ENCODE data around the gene MRRF. TPM values are rescaled to one million over a fixed set of nuclear protein-coding genes. Genes with fewer than 3 reads are reported as not detected.

The MRRF gene
- polyA plus RNA-seq, 1 donor (not counting 4 experiments of a cell fraction or from before 2014, with no cell fraction given): 82.6 TPM

DNA sequence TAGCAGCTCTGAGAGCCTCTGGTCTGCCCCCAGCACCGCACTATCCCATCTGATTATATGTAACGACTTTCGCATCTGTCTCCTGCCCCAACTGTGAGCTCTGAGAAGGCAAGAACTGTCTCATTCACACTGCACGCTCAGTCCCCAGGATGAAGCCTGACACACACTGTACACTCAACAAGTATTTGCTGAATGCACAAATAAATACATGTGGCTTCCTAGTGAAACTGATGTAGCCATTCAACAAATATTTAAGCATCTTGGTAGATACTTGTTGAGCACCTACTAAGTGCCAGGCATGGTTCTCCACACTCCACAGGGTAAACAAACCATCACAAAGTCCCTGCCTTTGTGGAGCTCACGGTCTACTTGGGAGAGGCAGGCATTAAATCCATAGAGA is 71.5 kb downstream of the MRRF start:
- dilution Hi-C loops (cut with MboI; ENCODE audit: extremely low pct_ligation_motif_present, low sequenced_read_pairs): no loop called here
- Histone ChIP-seq H3K9me3 (ENCODE audit: control insufficient read depth, low read depth, low read length) (no peaks in the 10 kb centered on the region), H3K4me3 (ENCODE audit: control insufficient read depth in 2 of 3, extremely low read depth in 1 of 3, insufficient read depth in 2 of 3, low read depth in 1 of 3, low read length in 3 of 3) (no peak overlapping the region), H4K20me1 (ENCODE audit: control insufficient read depth, extremely low read depth, insufficient read depth, low read length) (no peaks in the 10 kb centered on the region), H3K27me3 (ENCODE audit: control insufficient read depth, extremely low read depth, insufficient read depth, low read length) (peaks cover 16% of the 10 kb centered on the region), H3K4me1 (ENCODE audit: control insufficient read depth, extremely low read depth, insufficient read depth, low read length) (no peaks in the 10 kb centered on the region), H3K4me2 (ENCODE audit: control insufficient read depth, extremely low read depth, insufficient read depth, low read depth, low read length) (no peak overlapping the region), H3K36me3 (ENCODE audit: control insufficient read depth in 2 of 2, extremely low read depth in 1 of 2, insufficient read depth in 2 of 2, low read length in 2 of 2) (no peaks in the 10 kb centered on the region), H3K9me1 (ENCODE audit: control insufficient read depth, extremely low read depth, insufficient read depth, low read length) (no peaks in the 10 kb centered on the region), H3K79me2 (ENCODE audit: control insufficient read depth, insufficient read depth, low read length) (no peaks in the 10 kb centered on the region), H2AFZ (ENCODE audit: control insufficient read depth, low read length) (no peak overlapping the region), H3K9ac (ENCODE audit: control insufficient read depth, extremely low read depth, insufficient read depth, low read length) (no peak overlapping the region), H3K27ac (ENCODE audit: control insufficient read depth, insufficient read depth, low read length) (no peak overlapping the region)
- FAIRE-seq (no peak), DNase-seq (ENCODE audit: low read depth, low spot score) (no peak)
- no peak for TF ChIP-seq EZH2 (IDR thresholded peaks at IDR 0.05; ENCODE audit: low read length)
- TF ChIP-seq, protein P1, sequence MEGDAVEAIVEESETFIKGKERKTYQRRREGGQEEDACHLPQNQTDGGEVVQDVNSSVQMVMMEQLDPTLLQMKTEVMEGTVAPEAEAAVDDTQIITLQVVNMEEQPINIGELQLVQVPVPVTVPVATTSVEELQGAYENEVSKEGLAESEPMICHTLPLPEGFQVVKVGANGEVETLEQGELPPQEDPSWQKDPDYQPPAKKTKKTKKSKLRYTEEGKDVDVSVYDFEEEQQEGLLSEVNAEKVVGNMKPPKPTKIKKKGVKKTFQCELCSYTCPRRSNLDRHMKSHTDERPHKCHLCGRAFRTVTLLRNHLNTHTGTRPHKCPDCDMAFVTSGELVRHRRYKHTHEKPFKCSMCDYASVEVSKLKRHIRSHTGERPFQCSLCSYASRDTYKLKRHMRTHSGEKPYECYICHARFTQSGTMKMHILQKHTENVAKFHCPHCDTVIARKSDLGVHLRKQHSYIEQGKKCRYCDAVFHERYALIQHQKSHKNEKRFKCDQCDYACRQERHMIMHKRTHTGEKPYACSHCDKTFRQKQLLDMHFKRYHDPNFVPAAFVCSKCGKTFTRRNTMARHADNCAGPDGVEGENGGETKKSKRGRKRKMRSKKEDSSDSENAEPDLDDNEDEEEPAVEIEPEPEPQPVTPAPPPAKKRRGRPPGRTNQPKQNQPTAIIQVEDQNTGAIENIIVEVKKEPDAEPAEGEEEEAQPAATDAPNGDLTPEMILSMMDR (optimal IDR thresholded peaks at IDR 0.05 in 1 of 3, IDR thresholded peaks at IDR 0.05 in 1 of 3, conservative IDR thresholded peaks at IDR 0.05 in 1 of 3; ENCODE audit: extremely low read depth in 1 of 3, insufficient read depth in 2 of 3, low read length in 3 of 3): no peak

DNA sequence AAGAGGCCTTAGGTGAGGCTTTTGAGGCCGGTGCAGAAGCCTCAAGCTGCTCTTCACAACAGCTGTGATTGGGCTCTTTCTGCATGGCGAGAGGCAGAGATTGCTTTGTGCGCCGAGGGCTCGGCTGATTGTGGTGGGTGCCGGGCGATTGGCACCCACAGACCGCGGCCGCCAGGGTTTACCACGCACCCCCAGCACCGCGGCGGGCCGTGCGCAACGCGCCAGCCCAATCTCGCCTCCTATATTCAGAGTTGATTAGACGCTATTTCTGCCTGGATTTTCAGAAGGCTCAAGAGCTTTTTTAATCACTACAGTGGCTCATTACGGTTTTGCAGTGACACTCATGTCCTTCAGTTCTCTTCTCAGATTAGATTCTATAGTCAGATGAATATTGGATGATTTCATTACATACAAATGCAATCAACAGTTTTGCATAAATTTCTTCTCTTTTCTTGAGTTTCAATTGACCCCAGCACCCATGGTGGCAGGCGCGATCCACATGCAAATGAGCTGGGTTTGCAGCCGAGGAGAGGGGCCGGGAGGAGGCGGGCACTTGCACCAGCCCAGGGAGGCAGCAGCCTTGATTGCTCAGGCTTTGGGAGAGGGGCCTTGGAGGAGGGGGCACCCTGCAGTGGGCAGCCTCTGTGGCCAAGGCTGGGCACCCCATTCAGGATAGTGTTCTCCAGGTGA is 72.3 kb downstream of the MRRF start:
- Histone ChIP-seq H3K9me3 (ENCODE audit: control insufficient read depth, low read depth, low read length) (no peaks in the 10 kb centered on the region), H4K20me1 (ENCODE audit: control insufficient read depth, extremely low read depth, insufficient read depth, low read length) (no peaks in the 10 kb centered on the region), H3K4me2 (ENCODE audit: control insufficient read depth, extremely low read depth, insufficient read depth, low read depth, low read length) (no peak overlapping the region), H3K36me3 (ENCODE audit: control insufficient read depth in 2 of 2, extremely low read depth in 1 of 2, insufficient read depth in 2 of 2, low read length in 2 of 2) (no peaks in the 10 kb centered on the region), H3K27me3 (ENCODE audit: control insufficient read depth, extremely low read depth, insufficient read depth, low read length) (peaks cover 16% of the 10 kb centered on the region), H3K4me1 (ENCODE audit: control insufficient read depth, extremely low read depth, insufficient read depth, low read length) (no peaks in the 10 kb centered on the region), H3K27ac (ENCODE audit: control insufficient read depth, insufficient read depth, low read length) (no peak overlapping the region), H3K4me3 (ENCODE audit: control insufficient read depth in 2 of 3, extremely low read depth in 1 of 3, insufficient read depth in 2 of 3, low read depth in 1 of 3, low read length in 3 of 3) (no peak overlapping the region), H3K9ac (ENCODE audit: control insufficient read depth, extremely low read depth, insufficient read depth, low read length) (no peak overlapping the region), H3K9me1 (ENCODE audit: control insufficient read depth, extremely low read depth, insufficient read depth, low read length) (no peaks in the 10 kb centered on the region), H2AFZ (ENCODE audit: control insufficient read depth, low read length) (no peak overlapping the region), H3K79me2 (ENCODE audit: control insufficient read depth, insufficient read depth, low read length) (no peaks in the 10 kb centered on the region)
- FAIRE-seq (no peak), DNase-seq (ENCODE audit: low read depth, low spot score) (no peak)
- dilution Hi-C loops (cut with MboI; ENCODE audit: extremely low pct_ligation_motif_present, low sequenced_read_pairs): no loop called here
- TF ChIP-seq, protein P1 (optimal IDR thresholded peaks at IDR 0.05 in 1 of 3, IDR thresholded peaks at IDR 0.05 in 1 of 3, conservative IDR thresholded peaks at IDR 0.05 in 1 of 3; ENCODE audit: extremely low read depth in 1 of 3, insufficient read depth in 2 of 3, low read length in 3 of 3): no peak
- TF ChIP-seq EZH2 (IDR thresholded peaks at IDR 0.05; ENCODE audit: low read length): no peak

All from keratinocyte (primary cell).